Glomerular endothelial cell (primary cell): ENCODE data around the gene PCDHB10. TPM values are rescaled to one million over a fixed set of nuclear protein-coding genes. Genes with fewer than 3 reads are reported as not detected.

ENCODE experiments used
- DNase-seq: peaks from one replicate; pipeline ENCODE4 v3.0.0-alpha.2; 2011; ENCODE audit warnings: low read depth, low spot score; ENCODE audit errors: extremely low read depth
- total RNA-seq: library from RNA; depleted of rRNA; stranded (reverse); fragments of >200 nt; gene quantifications from 2 replicates; pipeline ENCODE4 v1.2.3, GENCODE V29; 2015

PCDHB10 gene
- total RNA-seq, 1 donor from 2014 or later = 1.3 TPM

GRCh38 chr5:141236516-141237313, 44.6 kb downstream of the PCDHB10 start:
- no peak for DNase-seq

DNA sequence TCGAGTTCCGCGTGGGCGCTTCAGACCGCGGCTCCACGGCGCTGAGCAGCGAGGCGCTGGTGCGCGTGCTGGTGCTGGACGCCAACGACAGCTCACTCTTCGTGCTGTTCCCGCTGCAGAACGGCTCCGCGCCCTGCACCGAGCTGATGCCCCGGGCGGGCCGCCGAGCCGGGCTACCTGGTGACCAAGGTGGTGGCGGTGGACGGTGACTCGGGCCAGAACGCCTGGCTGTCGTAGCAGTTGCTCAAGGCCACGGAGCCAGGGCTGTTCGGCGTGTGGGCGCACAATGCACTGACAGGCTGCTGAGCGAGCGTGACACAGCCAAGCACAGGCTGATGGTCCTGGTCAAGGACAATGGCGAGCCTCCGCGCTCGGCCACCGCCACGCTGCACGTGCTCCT, 49.3 kb downstream of the PCDHB10 start:
- DNase-seq = no peak

Other genes starting within 250 kb of the PCDHB10 start
- not detected in 2 replicates for gene PCDHAC2, start 225.9 kb upstream of the PCDHB10 start, total RNA-seq
- not detected in 2 replicates for gene PCDHB1, start 141.0 kb upstream of the PCDHB10 start, total RNA-seq
- gene PCDHB2, start 97.7 kb upstream of the PCDHB10 start, total RNA-seq = 0.12 and 0.15 TPM in 2 replicates
- gene PCDHB3, start 91.9 kb upstream of the PCDHB10 start, total RNA-seq = 0.23 and 0.58 TPM in 2 replicates
- gene PCDHB4, start 70.5 kb upstream of the PCDHB10 start, total RNA-seq = 0.10 and 0.53 TPM in 2 replicates
- 2.5 and 4.1 TPM in 2 replicates for gene PCDHB5, start 57.1 kb upstream of the PCDHB10 start, total RNA-seq
- 0.05 and 0.06 TPM in 2 replicates for gene PCDHB6, start 42.3 kb upstream of the PCDHB10 start, total RNA-seq
- gene PCDHB7, start 19.7 kb upstream of the PCDHB10 start, total RNA-seq = 1.6 and 2.4 TPM in 2 replicates
- gene PCDHB8, start 14.6 kb upstream of the PCDHB10 start, total RNA-seq = 0.34 and 0.88 TPM in 2 replicates
- 0.05 and 1.1 TPM in 2 replicates for gene PCDHB16, start 10.0 kb upstream of the PCDHB10 start, total RNA-seq
- 0.15 and 0.41 TPM in 2 replicates for gene PCDHB9, start 5.2 kb upstream of the PCDHB10 start, total RNA-seq
- 0.58 and 1.5 TPM in 2 replicates for gene PCDHB11, start 7.3 kb downstream of the PCDHB10 start, total RNA-seq
- 0.19 and 0.58 TPM in 2 replicates for gene PCDHB12, start 16.4 kb downstream of the PCDHB10 start, total RNA-seq
- 1.8 and 3.0 TPM in 2 replicates for gene PCDHB13, start 21.6 kb downstream of the PCDHB10 start, total RNA-seq
- gene PCDHB14, start 31.0 kb downstream of the PCDHB10 start, total RNA-seq = 1.6 and 6.7 TPM in 2 replicates
- gene PCDHB15, start 53.0 kb downstream of the PCDHB10 start, total RNA-seq = 0.97 and 1.7 TPM in 2 replicates
- gene SLC25A2, start 111.7 kb downstream of the PCDHB10 start, total RNA-seq = 0.76 TPM in 1 of 2 replicates, not detected in the other
- 51.0 and 52.6 TPM in 2 replicates for gene TAF7, start 128.4 kb downstream of the PCDHB10 start, total RNA-seq
- gene PCDHGA1, start 138.2 kb downstream of the PCDHB10 start, total RNA-seq = 0.39 and 1.2 TPM in 2 replicates
- gene PCDHGA2, start 146.4 kb downstream of the PCDHB10 start, total RNA-seq = 2.6 and 4.1 TPM in 2 replicates
- 1.6 and 4.0 TPM in 2 replicates for gene PCDHGA3, start 151.5 kb downstream of the PCDHB10 start, total RNA-seq
- 0.82 and 2.3 TPM in 2 replicates for gene PCDHGB1, start 157.7 kb downstream of the PCDHB10 start, total RNA-seq
- gene PCDHGA4, start 162.7 kb downstream of the PCDHB10 start, total RNA-seq = 5.7 and 9.2 TPM in 2 replicates
- 3.8 and 4.7 TPM in 2 replicates for gene PCDHGB2, start 167.6 kb downstream of the PCDHB10 start, total RNA-seq
- gene PCDHGA5, start 171.8 kb downstream of the PCDHB10 start, total RNA-seq = 0.82 and 2.1 TPM in 2 replicates
- gene PCDHGB3, start 177.9 kb downstream of the PCDHB10 start, total RNA-seq = 2.6 and 5.5 TPM in 2 replicates
- gene PCDHGA6, start 181.5 kb downstream of the PCDHB10 start, total RNA-seq = 4.5 and 6.6 TPM in 2 replicates
- 3.6 and 5.3 TPM in 2 replicates for gene PCDHGA7, start 190.4 kb downstream of the PCDHB10 start, total RNA-seq
- 11.1 and 19.5 TPM in 2 replicates for gene PCDHGB4, start 195.3 kb downstream of the PCDHB10 start, total RNA-seq
- gene PCDHGA8, start 200.3 kb downstream of the PCDHB10 start, total RNA-seq = 0.92 and 2.3 TPM in 2 replicates
- 17.5 and 27.2 TPM in 2 replicates for gene PCDHGB5, start 205.6 kb downstream of the PCDHB10 start, total RNA-seq
- gene PCDHGA9, start 210.4 kb downstream of the PCDHB10 start, total RNA-seq = 3.3 and 4.5 TPM in 2 replicates
- gene PCDHGB6, start 215.7 kb downstream of the PCDHB10 start, total RNA-seq = 1.8 and 6.2 TPM in 2 replicates
- 4.0 and 12.4 TPM in 2 replicates for gene PCDHGA10, start 220.6 kb downstream of the PCDHB10 start, total RNA-seq
- gene PCDHGB7, start 225.3 kb downstream of the PCDHB10 start, total RNA-seq = 14.1 and 23.4 TPM in 2 replicates
- gene PCDHGA11, start 228.7 kb downstream of the PCDHB10 start, total RNA-seq = 12.3 and 17.5 TPM in 2 replicates
- gene PCDHGA12, start 238.2 kb downstream of the PCDHB10 start, total RNA-seq = 10.5 and 23.0 TPM in 2 replicates